HEK293 (cell line): ENCODE results near the gene RIMS4.

Experiments used
- ATF2 ChIP-seq: fragments of 450-650 bp; formaldehyde crosslinking; IDR thresholded peaks from 2 replicates; pipeline ENCODE4 v1.5.1; 2016; ENCODE audit warnings: missing biosample characterization, missing genetic modification characterization, low read depth
- PRDM10 ChIP-seq: fragments of 450-650 bp; formaldehyde crosslinking; IDR thresholded peaks from 2 replicates; pipeline ENCODE4 v1.5.1; 2016; ENCODE audit warnings: missing biosample characterization, missing genetic modification characterization
- SALL2 ChIP-seq: fragments of 450-650 bp; formaldehyde crosslinking; IDR thresholded peaks from 2 replicates; pipeline ENCODE4 v1.5.0; 2017; ENCODE audit warnings: missing biosample characterization, mild to moderate bottlenecking, missing genetic modification characterization, borderline replicate concordance
- SCRT2 ChIP-seq: fragments of 450-650 bp; formaldehyde crosslinking; IDR thresholded peaks from 2 replicates; pipeline ENCODE4 v1.5.1; 2016; ENCODE audit warnings: missing biosample characterization, missing genetic modification characterization
- SP3 ChIP-seq: fragments of 450-650 bp; formaldehyde crosslinking; IDR thresholded peaks from 2 replicates; pipeline ENCODE4 v1.5.1; 2016; ENCODE audit warnings: missing biosample characterization, missing genetic modification characterization
- ZBTB20 ChIP-seq: fragments of 450-650 bp; formaldehyde crosslinking; IDR thresholded peaks from 2 replicates; pipeline ENCODE4 v1.5.1; 2016; ENCODE audit warnings: missing biosample characterization, missing genetic modification characterization
- ZNF114 ChIP-seq: fragments of 450-650 bp; formaldehyde crosslinking; IDR thresholded peaks from 2 replicates; pipeline ENCODE4 v1.5.0; 2017; ENCODE audit warnings: missing biosample characterization, missing genetic modification characterization
- ZNF155 ChIP-seq: fragments of 450-650 bp; formaldehyde crosslinking; IDR thresholded peaks from 2 replicates; pipeline ENCODE4 v1.5.1; 2016; ENCODE audit warnings: missing biosample characterization, missing genetic modification characterization
- ZNF175 ChIP-seq: fragments of 450-650 bp; formaldehyde crosslinking; IDR thresholded peaks from 2 replicates; pipeline ENCODE4 v1.5.1; 2016; ENCODE audit warnings: missing biosample characterization, missing genetic modification characterization
- ZNF2 ChIP-seq: fragments of 450-650 bp; formaldehyde crosslinking; IDR thresholded peaks from 2 replicates; pipeline ENCODE4 v1.5.1; 2016; ENCODE audit warnings: missing biosample characterization, missing genetic modification characterization
- ZNF221 ChIP-seq: fragments of 450-650 bp; formaldehyde crosslinking; IDR thresholded peaks from 2 replicates; pipeline ENCODE4 v1.5.1; 2017; ENCODE audit warnings: missing biosample characterization, missing genetic modification characterization, borderline replicate concordance
- ZNF280C ChIP-seq: fragments of 450-650 bp; formaldehyde crosslinking; IDR thresholded peaks from 2 replicates; pipeline ENCODE4 v1.5.1; 2016; ENCODE audit warnings: missing biosample characterization, missing genetic modification characterization
- ZNF292 ChIP-seq: fragments of 450-650 bp; formaldehyde crosslinking; IDR thresholded peaks from 2 replicates; pipeline ENCODE4 v1.5.1; 2016; ENCODE audit warnings: low read depth, missing biosample characterization, missing genetic modification characterization, borderline replicate concordance
- ZNF335 ChIP-seq: fragments of 450-650 bp; formaldehyde crosslinking; conservative IDR thresholded peaks from 2 replicates; pipeline ENCODE4 v1.5.1; 2016; ENCODE audit warnings: missing biosample characterization, missing genetic modification characterization
- ZNF341 ChIP-seq: fragments of 450-650 bp; formaldehyde crosslinking; IDR thresholded peaks from 2 replicates; pipeline ENCODE4; 2016; ENCODE audit warnings: low read depth, missing biosample characterization, missing genetic modification characterization
- ZNF404 ChIP-seq: fragments of 450-650 bp; formaldehyde crosslinking; IDR thresholded peaks from 2 replicates; pipeline ENCODE4 v1.5.1; 2017; ENCODE audit warnings: missing biosample characterization, missing genetic modification characterization
- ZNF426 ChIP-seq: fragments of 450-650 bp; formaldehyde crosslinking; IDR thresholded peaks from 2 replicates; pipeline ENCODE4 v1.5.1; 2017; ENCODE audit warnings: missing biosample characterization, missing genetic modification characterization, mild to moderate bottlenecking, inconsistent platforms, moderate library complexity
- ZNF433 ChIP-seq: fragments of 450-650 bp; formaldehyde crosslinking; IDR thresholded peaks from 2 replicates; pipeline ENCODE4 v1.5.1; 2016; ENCODE audit warnings: missing biosample characterization, missing genetic modification characterization, low read depth
- ZNF544 ChIP-seq: fragments of 450-650 bp; formaldehyde crosslinking; IDR thresholded peaks from 2 replicates; pipeline ENCODE4 v1.5.0; 2017; ENCODE audit warnings: missing biosample characterization, missing genetic modification characterization
- ZNF624 ChIP-seq: fragments of 450-650 bp; formaldehyde crosslinking; IDR thresholded peaks from 2 replicates; pipeline ENCODE4 v1.5.1; 2017; ENCODE audit warnings: missing biosample characterization, missing genetic modification characterization
- ZNF658 ChIP-seq: fragments of 450-650 bp; formaldehyde crosslinking; IDR thresholded peaks from 2 replicates; pipeline ENCODE4; 2016; ENCODE audit warnings: missing biosample characterization, missing genetic modification characterization
- ZNF707 ChIP-seq: fragments of 450-650 bp; formaldehyde crosslinking; IDR thresholded peaks from 2 replicates; pipeline ENCODE4 v1.5.1; 2016; ENCODE audit warnings: missing biosample characterization, missing genetic modification characterization
- ZNF76 ChIP-seq: fragments of 450-650 bp; formaldehyde crosslinking; IDR thresholded peaks from 2 replicates; pipeline ENCODE4; 2016; ENCODE audit warnings: low read depth, missing biosample characterization, missing genetic modification characterization, borderline replicate concordance
- ZNF768 ChIP-seq: fragments of 450-650 bp; formaldehyde crosslinking; IDR thresholded peaks from 2 replicates; pipeline ENCODE4 v1.5.1; 2018; ENCODE audit warnings: missing biosample characterization, mild to moderate bottlenecking, missing genetic modification characterization
- ZNF830 ChIP-seq: fragments of 450-650 bp; IDR thresholded peaks from 2 replicates; pipeline ENCODE4 v1.5.0; 2018; ENCODE audit warnings: missing biosample characterization, missing genetic modification characterization, low read depth, mild to moderate bottlenecking, moderate library complexity
- ZNF843 ChIP-seq: fragments of 450-650 bp; formaldehyde crosslinking; IDR thresholded peaks from 2 replicates; pipeline ENCODE4 v1.5.1; 2016; ENCODE audit warnings: missing biosample characterization, missing genetic modification characterization
- ZSCAN23 ChIP-seq: fragments of 450-650 bp; formaldehyde crosslinking; IDR thresholded peaks from 2 replicates; pipeline ENCODE4 v1.5.1; 2016; ENCODE audit warnings: missing biosample characterization, missing genetic modification characterization
- TF ChIP-seq, protein P1 (sequence below): fragments of 450-650 bp; formaldehyde crosslinking; IDR thresholded peaks from 2 replicates; pipeline ENCODE4 v1.5.1; 2016; ENCODE audit warnings: missing biosample characterization, missing genetic modification characterization
- TF ChIP-seq, protein P2 (sequence below): fragments of 450-650 bp; formaldehyde crosslinking; IDR thresholded peaks from 2 replicates; pipeline ENCODE4 v1.5.1; 2016; ENCODE audit warnings: missing biosample characterization, missing genetic modification characterization

Gene RIMS4

GRCh38 chr20:44747166-44748004, 63.0 kb downstream of the RIMS4 start (continued):
- TF ChIP-seq PRDM10 (tag by site-specific recombination) (peak; percentile 89), ZNF76 (tag by site-specific recombination) (peak; percentile 46; the same call in 1 of the 2 replicates), ZNF433 (no peak), ZNF2 (tag by site-specific recombination) (no peak), SCRT2 (tag by site-specific recombination) (0 out of 2 replicates have a peak, but pooled peaks have one; percentile 25), ZNF221 (tag by site-specific recombination) (no peak), ZNF404 (tag by site-specific recombination) (no peak), ZNF658 (tag by site-specific recombination) (no peak), ZNF843 (tag by site-specific recombination) (no peak), ZNF292 (tag by site-specific recombination) (no peak), ZBTB20 (tag by site-specific recombination) (no peak), ZNF768 (no peak), ZSCAN23 (tag by site-specific recombination) (0 out of 2 replicates have a peak, but pooled peaks have one; percentile 18), ZNF544 (no peak), ZNF280C (tag by site-specific recombination) (no peak), ZNF707 (tag by site-specific recombination) (no peak), ZNF624 (tag by site-specific recombination) (no peak), ZNF114 (no peak), ZNF155 (tag by site-specific recombination) (no peak), ZNF335 (tag by site-specific recombination) (peak; percentile 26; the same call in 1 of the 2 replicates), ZNF175 (tag by site-specific recombination) (no peak), ZNF426 (tag by site-specific recombination) (no peak), ZNF341 (tag by site-specific recombination) (peak; percentile 8; the same call in 1 of the 2 replicates), SP3 (tag by site-specific recombination) (no peak), SALL2 (tag by site-specific recombination) (no peak), ZNF830 (tag by site-specific recombination) (no peak), ATF2 (tag by site-specific recombination) (no peak)
- TF ChIP-seq, protein P1, sequence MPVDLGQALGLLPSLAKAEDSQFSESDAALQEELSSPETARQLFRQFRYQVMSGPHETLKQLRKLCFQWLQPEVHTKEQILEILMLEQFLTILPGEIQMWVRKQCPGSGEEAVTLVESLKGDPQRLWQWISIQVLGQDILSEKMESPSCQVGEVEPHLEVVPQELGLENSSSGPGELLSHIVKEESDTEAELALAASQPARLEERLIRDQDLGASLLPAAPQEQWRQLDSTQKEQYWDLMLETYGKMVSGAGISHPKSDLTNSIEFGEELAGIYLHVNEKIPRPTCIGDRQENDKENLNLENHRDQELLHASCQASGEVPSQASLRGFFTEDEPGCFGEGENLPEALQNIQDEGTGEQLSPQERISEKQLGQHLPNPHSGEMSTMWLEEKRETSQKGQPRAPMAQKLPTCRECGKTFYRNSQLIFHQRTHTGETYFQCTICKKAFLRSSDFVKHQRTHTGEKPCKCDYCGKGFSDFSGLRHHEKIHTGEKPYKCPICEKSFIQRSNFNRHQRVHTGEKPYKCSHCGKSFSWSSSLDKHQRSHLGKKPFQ (tag by site-specific recombination), result no peak
- TF ChIP-seq, protein P2, sequence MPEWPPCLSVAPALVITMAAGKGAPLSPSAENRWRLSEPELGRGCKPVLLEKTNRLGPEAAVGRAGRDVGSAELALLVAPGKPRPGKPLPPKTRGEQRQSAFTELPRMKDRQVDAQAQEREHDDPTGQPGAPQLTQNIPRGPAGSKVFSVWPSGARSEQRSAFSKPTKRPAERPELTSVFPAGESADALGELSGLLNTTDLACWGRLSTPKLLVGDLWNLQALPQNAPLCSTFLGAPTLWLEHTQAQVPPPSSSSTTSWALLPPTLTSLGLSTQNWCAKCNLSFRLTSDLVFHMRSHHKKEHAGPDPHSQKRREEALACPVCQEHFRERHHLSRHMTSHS, result no peak
